Activated naive CD4-positive, alpha-beta T cell (primary cell): Measurements from ENCODE around the gene CMPK1.
"Not testable (repeated sequence)": the region's sequence is repeated elsewhere in the genome, so short reads cannot be mapped to it uniquely, and the experiment has no call there.

Source experiments
- DNase-seq, 4 experiments: peaks; one replicate each; lab custom pipeline; 2025; lab: John Stamatoyannopoulos, UW

The CMPK1 gene

DNA sequence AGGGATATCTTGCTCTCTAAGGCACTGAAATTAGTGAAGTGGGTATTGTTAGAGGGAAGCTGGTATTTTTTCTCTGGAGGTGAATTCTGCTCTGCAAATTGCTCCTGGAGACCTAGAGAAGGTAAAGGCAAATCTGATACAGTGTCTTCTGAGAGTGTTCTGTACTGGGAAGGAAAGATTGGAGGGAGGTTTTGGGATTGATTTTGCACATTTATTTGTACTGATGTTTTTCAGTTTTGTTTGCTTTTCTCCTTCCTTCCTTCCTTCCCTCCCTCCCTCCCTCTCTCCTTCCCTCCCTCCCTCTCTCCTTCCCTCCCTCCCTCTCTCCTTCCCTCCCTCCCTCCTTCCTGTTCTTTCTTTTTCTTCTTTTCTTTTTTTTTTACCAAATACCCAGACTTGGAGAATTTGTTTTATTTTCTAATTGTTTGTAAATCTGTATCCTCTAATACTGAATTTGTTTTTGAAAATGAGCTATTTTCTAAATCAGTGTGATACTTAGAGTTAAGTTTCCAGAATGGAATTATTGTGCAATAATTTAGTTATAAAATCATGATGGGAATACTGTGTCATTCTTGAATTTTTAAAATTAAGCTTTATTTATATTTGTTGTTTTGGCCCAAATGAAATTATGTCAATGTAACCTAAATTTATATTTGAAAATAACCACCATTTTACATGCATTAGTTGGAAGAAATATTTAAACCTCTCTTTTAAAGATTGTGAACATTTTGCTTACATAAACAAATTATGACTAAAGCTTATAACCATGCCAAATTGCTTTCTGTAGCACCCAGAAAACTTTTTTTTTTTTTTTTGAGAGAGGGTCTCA lies 4.9 kb downstream of the CMPK1 start:
- DNase-seq = no peak

DNA sequence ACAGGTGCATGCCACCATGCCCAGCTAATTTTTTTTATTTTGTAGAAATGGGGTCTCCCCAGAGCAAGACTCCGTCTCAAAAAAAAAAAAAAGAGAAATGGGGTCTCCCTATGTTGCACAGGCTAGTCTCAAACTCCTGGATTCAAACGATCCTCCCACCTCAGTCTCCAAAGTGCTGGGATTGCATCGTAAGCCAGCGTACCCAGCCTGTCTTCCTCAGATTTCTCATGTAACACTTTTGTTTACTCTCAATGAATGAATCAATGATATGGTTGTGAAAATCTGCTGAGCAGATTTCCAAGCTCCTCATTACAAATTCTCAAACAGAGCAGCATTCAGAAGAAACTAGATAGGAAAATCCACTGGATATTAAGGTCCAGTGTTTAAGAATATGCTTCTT lies 6.6 kb downstream of the CMPK1 start:
- DNase-seq = no peak

DNA sequence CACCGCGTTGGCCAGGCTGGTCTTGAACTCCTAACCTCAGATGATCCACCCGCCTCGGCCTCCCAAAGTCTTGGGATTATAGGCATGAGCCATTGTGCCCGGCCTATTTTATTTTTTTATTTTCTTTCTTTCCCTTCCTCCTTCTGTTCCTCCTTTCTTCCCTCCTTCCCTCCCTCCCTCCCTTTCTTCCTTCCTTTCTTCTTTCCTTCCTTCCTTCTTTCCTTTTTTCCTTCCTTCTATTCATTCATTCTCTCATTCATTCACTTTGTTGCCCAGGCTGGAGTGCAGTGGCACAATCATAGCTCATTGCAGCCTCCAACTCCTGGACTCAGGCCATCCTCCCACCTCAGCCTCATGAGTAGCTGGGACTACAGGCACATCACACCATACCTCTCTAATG lies 13.4 kb downstream of the CMPK1 start:
- DNase-seq = not testable (repeated sequence)

DNA sequence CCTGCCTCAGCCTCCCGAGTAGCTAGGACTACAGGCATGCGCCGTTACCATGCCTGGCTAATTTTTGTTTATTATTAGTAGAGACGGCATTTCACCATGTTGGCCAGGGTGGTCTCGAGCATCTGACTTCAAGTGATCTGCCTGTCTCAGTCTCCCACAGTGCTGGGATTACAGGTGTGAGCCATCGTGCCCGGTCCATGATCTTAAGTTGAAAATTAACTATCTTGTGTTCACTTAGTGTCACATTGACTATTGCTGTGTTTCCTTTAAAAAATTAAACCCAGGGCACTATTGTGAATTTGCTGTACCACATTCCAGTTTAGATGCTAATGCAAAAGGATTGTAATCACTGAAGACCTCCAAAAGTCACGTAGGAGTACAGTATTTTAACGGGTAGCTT lies 14.1 kb downstream of the CMPK1 start:
- no peak for DNase-seq

DNA sequence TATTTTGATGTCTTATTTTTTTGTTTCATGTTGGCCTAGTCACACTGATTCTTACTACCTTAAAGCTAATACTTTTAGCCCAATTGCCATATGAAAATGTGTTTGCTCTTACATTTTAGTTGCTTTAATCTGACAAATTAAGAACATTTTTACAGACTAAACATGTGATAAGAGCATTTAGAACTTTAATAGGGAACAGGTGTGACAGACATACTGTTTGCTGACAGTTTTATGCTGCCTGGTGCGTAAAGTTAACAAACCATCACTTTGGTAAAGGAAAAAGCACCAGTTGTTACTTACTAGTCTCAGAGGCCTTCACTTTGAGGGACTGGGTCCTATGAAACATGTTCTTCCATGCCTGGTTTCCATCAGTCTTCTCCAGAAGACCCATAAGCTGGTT lies 14.7 kb downstream of the CMPK1 start:
- no peak for DNase-seq

- DNase-seq = no peak
Measured at GRCh38 chr1:47351305-47351704, 17.7 kb downstream of the CMPK1 start.

GRCh38 chr1:47361380-47361779 lies 27.8 kb downstream of the CMPK1 start:
- no peak for DNase-seq

DNA sequence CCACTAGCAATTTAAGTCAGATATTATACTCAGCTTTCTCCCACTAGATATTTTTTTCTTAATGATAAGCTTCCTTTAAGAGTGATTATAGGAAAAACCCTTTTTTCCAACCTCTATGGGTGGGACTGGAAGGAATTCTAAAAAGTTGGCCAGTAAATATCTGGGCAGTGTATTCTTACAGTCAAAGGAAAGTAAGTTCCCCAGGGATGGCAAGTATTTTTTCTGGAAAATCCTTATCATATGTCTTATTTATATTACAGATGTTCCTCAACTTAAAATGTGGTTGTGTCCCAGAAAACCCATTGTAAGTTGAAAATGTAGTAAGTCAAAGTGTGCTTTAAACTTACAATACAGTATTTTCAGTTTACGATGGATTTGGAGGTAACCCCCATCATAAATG lies 29.2 kb downstream of the CMPK1 start:
- no peak for DNase-seq

DNA sequence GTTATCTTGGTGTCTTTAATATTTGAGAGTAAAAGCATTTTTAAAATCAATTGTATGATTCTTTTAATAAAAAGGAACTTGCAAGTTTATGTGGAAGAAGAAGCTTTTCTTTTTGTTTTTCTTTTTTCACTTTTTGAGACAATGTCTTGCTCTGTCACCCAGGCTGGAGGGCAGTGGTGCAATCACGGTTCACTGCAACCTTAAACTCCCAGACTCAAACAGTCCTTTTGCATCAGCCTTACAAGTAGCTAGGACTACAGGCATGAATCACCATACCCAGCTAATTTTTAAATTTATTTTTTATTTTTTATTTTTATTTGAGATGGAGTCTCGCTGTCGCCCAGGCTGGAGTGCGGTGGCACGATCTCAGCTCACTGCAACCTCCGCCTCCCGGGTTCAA lies 34.1 kb downstream of the CMPK1 start:
- no peak for DNase-seq

GRCh38 chr1:47371016-47371517 lies 37.5 kb downstream of the CMPK1 start:
- no peak for DNase-seq

GRCh38 chr1:47374501-47374900 lies 40.9 kb downstream of the CMPK1 start:
- DNase-seq = no peak

- DNase-seq = no peak
Measured at GRCh38 chr1:47378147-47378546, 44.6 kb downstream of the CMPK1 start.

DNA sequence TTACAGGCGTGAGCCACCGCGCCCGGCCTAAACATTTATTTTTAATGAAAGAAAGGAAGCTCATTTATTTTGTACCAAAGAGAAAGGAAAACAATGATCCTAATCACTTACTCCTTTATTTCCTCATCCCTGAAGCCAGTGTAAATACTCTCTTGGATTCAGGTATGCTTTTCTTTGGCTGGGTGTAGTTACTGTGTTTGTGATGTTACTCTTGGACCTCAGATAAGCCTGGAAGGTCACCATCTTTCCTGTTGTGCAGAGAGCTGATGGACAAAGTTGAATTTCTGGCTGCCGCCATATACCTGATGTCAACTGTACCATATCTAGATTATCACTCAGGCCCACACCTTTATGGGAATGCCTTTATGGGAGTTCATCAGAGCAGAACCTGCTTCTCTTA lies 47.1 kb downstream of the CMPK1 start:
- no peak for DNase-seq

DNA sequence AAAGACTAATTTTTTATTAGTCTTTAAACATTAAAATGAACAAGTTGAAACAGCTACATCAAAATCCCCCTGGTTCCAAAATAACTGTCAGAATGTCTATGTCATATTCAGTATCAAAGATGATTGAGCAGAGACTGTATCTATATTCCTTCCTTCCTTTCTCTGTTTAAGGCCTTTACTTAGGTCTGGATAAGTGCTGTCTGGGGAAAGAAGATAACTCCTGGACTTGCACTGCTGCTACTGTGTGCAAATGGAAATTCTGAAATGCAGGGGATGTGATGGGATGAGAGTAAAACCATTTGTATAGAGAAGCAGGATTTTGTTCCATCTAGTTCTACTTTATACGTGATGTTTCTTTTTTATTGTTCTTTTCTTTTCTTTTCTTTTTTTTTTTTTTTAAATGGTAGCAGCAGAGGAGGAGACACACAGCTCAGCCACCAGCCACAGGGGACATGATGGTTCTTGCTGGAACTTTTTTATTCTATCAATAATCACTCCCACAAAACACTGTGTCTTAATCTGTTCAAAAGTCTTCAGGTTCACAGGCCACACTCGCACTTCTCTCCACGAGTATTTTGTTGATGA lies 48.9 kb downstream of the CMPK1 start:
- DNase-seq = no peak

- DNase-seq = no peak
Measured at GRCh38 chr1:47384083-47384482, 50.5 kb downstream of the CMPK1 start.

GRCh38 chr1:47385020-47385419 lies 51.4 kb downstream of the CMPK1 start:
- no peak for DNase-seq

- DNase-seq = no peak
Measured at GRCh38 chr1:47386268-47386667, 52.7 kb downstream of the CMPK1 start.

GRCh38 chr1:47388030-47388890 lies 54.7 kb downstream of the CMPK1 start:
- no peak for DNase-seq

DNA sequence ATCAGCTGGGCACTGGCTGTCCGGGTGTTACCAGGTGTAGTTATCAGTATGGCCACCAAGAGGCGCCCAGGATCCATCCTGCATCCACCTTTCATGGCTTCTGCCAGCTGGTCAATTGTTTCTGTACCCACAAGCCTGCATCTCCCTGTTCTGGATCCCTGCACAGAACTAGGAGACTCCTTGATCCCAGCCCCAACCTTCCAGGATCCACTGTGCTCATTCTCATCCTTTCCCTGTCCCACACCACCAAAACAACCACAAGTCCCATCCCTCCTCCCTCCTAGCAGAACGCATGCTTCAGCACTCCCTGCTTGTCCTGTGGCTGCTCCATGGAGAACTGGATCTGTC lies 55.3 kb downstream of the CMPK1 start:
- no peak for DNase-seq

GRCh38 chr1:47389731-47390130 lies 56.1 kb downstream of the CMPK1 start:
- no peak for DNase-seq

DNA sequence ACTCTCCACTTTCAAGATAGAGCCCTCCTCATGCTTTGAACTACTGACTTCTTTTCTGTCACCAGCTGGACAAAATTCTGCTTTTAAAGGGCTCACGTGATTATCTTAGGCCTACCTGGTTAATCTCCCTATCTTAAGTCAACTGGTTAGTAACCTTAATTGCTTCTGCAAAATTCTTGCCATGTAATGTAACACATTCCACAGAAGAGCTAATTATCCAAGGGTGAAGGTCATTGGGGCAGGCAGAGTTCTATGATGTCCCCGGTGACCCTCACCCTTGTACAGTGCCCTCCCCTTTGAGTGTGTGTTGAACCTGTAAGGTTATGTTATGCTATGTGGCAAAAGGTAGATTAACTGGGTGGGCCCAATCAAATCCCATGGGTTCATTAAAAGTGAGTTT lies 57.3 kb downstream of the CMPK1 start:
- DNase-seq = no peak

DNA sequence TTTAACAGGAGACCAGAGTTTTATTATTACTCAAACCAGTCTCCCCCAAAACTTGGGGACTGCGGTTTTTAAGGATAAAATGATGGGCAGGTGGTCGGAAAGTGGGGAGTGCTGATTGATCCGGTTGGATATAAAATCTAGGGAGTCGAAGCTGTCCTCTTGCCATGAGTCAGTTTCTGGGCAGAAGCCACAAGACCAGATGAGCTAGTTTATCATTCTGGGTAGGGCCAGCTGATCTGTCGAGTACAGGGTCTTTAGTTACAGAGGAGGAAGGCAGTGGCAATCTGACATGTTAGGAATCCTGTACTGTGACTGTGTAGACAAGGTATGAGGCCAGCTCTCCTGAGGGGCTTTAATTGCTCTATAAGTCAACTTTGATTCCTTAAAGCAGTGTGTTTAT lies 59.6 kb downstream of the CMPK1 start:
- DNase-seq = no peak

DNA sequence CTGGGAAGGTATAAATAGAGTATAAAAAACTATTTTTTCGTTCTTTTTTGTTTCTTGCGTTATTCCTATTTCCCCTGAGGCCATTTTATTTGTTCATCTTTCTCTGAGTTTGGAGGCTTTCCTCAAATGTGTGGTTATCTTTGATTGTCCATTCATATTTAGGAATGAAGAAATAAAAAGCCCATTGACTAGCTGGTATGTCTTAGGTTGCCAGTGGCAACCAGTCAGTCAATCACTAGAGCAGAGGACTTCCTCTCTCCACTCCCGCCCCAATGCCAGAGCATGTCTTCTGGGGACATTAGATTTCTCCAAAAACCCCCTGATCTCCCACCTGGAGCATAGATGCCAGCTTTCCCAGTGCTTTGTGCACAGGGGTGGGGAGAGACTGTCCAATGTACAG lies 61.8 kb downstream of the CMPK1 start:
- no peak for DNase-seq
